ENCODE measurements around the gene GALNT9.
"Not testable (repeated sequence)": the region's sequence is repeated elsewhere in the genome, so short reads cannot be mapped to it uniquely, and the experiment has no call there.

GALNT9 gene

DNA sequence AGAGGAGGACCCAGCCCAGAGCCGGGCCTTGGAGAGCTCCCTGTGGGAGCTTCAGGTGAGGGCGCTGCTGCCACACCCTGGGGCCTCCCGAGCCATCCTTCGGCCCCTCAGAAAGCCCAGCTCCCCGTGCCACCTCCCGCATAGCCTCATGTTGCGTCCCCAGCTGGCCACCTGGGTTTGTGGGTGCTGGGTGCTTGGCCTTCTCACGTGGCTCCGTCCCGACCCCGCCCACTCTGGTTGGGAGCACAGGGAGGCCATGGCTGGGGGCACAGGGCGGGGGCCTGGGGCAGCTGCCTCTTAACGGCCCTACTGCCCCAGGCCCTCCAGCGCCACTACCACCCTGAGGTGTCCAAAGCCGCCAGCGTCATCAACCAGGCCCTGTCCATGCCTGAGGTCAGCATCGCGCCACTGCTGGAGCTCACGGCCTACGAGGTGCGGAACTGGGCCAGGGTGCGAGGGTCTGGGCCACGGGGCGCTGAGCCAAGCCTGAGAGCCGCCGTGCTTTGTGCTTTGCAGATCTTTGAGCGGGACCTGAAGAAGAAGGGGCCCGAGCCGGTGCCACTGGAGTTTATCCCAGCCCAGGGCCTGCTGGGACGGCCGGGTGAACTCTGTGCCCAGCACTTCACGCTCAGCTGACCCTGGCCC is 177.5 kb downstream of the GALNT9 start:
- H3K36me3 ChIP-seq (ENCODE audit: control insufficient read depth, insufficient read depth, low read length), result no peaks in the 10 kb centered on the region

GRCh38 chr12:132151145-132151765 is 178.1 kb downstream of the GALNT9 start:
- Histone ChIP-seq H3K27me3 (ENCODE audit: control insufficient read depth, insufficient read depth, low read length) (no peaks in the 10 kb centered on the region), H3K4me1 (ENCODE audit: control insufficient read depth, insufficient read depth, low read length) (no peaks in the 10 kb centered on the region), H3K36me3 (ENCODE audit: control insufficient read depth, insufficient read depth, low read length) (no peaks in the 10 kb centered on the region), H3K9me3 (ENCODE audit: control insufficient read depth, low read length) (no peaks in the 10 kb centered on the region), H3K9ac (ENCODE audit: low read length) (no peak overlapping the region), H3K4me3 (ENCODE audit: low read length) (no peak overlapping the region)

More for the DNA sequence above, 177.5 kb downstream of the GALNT9 start:
- H3K4me3 ChIP-seq (ENCODE audit: low read length), result no peak overlapping the region
- no peaks in the 10 kb centered on the region for H3K9me3 ChIP-seq (ENCODE audit: control insufficient read depth, low read length)
- H3K27me3 ChIP-seq (ENCODE audit: control insufficient read depth, insufficient read depth, low read length), result no peaks in the 10 kb centered on the region
- H3K4me1 ChIP-seq (ENCODE audit: control insufficient read depth, insufficient read depth, low read length), result no peaks in the 10 kb centered on the region
- H3K9ac ChIP-seq (ENCODE audit: low read length), result no peak overlapping the region

DNA sequence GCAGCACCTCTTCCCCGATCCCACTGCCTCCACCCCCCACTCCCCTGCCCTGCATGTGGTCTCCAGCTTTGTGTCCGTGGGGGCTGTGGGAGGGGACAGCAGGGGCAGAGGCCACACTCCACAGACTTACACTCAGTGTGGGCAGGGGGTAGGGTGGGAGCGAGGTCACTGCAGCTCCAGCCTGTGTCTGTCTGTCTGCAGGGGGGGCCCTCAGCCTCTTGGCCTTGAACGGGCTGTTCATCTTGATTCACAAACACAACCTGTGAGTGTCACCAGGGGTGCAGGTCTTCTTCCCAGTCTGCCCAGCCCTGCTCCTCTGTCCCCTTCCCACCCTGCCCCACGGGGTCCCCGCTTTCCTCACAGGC is 178.6 kb downstream of the GALNT9 start:
- no peak overlapping the region for H3K4me3 ChIP-seq (ENCODE audit: low read length)
- no peak overlapping the region for H3K9ac ChIP-seq (ENCODE audit: low read length)
- no peaks in the 10 kb centered on the region for H3K4me1 ChIP-seq (ENCODE audit: control insufficient read depth, insufficient read depth, low read length)
- H3K9me3 ChIP-seq (ENCODE audit: control insufficient read depth, low read length), result no peaks in the 10 kb centered on the region
- H3K27me3 ChIP-seq (ENCODE audit: control insufficient read depth, insufficient read depth, low read length), result no peaks in the 10 kb centered on the region
- H3K36me3 ChIP-seq (ENCODE audit: control insufficient read depth, insufficient read depth, low read length), result no peaks in the 10 kb centered on the region

DNA sequence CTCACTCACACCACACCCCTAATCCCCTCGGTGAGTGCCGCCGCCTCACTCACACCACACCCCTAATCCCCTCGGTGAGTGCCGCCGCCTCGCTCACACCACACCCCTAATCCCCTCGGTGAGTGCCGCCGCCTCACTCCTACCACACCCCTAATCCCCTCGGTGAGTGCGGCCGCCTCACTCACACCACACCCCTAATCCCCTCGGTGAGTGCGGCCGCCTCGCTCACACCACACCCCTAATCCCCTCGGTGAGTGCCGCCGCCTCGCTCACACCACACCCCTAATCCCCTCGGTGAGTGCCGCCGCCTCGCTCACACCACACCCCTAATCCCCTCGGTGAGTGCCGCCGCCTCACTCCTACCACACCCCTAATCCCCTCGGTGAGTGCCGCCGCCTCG is 179.9 kb downstream of the GALNT9 start:
- not testable (repeated sequence) for H3K36me3 ChIP-seq (ENCODE audit: control insufficient read depth, insufficient read depth, low read length); H3K4me1 ChIP-seq (ENCODE audit: control insufficient read depth, insufficient read depth, low read length)

DNA sequence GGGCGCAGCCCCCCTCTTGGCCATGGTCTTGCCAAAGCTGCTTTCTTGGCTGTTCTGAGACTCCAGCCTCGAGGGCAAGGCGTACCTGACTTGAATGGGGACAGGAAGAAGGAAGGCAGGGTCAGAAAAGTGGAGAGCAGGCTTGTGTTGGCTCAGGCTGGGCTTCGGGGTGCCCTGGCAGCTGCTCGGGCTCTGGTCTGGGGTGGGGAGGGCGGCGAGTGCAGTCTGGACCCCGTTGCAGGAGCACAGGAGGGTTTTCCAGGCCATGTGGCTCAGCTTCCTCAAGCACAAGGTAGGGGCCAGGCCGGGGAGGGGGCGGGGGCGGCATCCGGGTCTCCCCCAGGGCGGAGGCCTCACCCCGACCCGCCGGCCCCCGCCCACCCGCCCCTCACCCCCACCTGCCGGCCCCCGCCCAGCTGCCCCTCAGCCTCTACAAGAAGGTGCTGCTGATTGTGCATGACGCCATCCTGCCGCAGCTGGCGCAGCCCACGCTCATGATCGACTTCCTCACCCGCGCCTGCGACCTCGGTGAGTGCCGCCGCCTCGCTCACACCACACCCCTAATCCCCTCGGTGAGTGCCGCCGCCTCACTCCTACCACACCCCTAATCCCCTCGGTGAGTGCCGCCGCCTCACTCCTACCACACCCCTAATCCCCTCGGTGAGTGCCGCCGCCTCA is 180.9 kb downstream of the GALNT9 start:
- Histone ChIP-seq H3K4me1 (ENCODE audit: control insufficient read depth, insufficient read depth, low read length) (peaks cover 7% of the 10 kb centered on the region), H3K4me3 (ENCODE audit: low read length) (no peak overlapping the region), H3K36me3 (ENCODE audit: control insufficient read depth, insufficient read depth, low read length) (no peaks in the 10 kb centered on the region), H3K9ac (ENCODE audit: low read length) (no peak overlapping the region), H3K27me3 (ENCODE audit: control insufficient read depth, insufficient read depth, low read length) (no peaks in the 10 kb centered on the region), H3K9me3 (ENCODE audit: control insufficient read depth, low read length) (no peaks in the 10 kb centered on the region)

More for the DNA sequence above, 179.9 kb downstream of the GALNT9 start:
- not testable (repeated sequence) for H3K9ac ChIP-seq (ENCODE audit: low read length); H3K4me3 ChIP-seq (ENCODE audit: low read length); H3K27me3 ChIP-seq (ENCODE audit: control insufficient read depth, insufficient read depth, low read length); H3K9me3 ChIP-seq (ENCODE audit: control insufficient read depth, low read length)

- H3K4me3 ChIP-seq (ENCODE audit: low read length), result no peak overlapping the region
- H3K4me1 ChIP-seq (ENCODE audit: control insufficient read depth, insufficient read depth, low read length), result peaks cover 15% of the 10 kb centered on the region
- no peak overlapping the region for H3K9ac ChIP-seq (ENCODE audit: low read length)
- no peaks in the 10 kb centered on the region for H3K27me3 ChIP-seq (ENCODE audit: control insufficient read depth, insufficient read depth, low read length)
- no peaks in the 10 kb centered on the region for H3K36me3 ChIP-seq (ENCODE audit: control insufficient read depth, insufficient read depth, low read length)
- no peaks in the 10 kb centered on the region for H3K9me3 ChIP-seq (ENCODE audit: control insufficient read depth, low read length)
These were observed 181.7 kb downstream of the GALNT9 start for GRCh38 chr12:132147423-132148367.

GRCh38 chr12:132146772-132147422 is 182.5 kb downstream of the GALNT9 start:
- Histone ChIP-seq H3K9ac (ENCODE audit: low read length) (no peak overlapping the region), H3K27me3 (ENCODE audit: control insufficient read depth, insufficient read depth, low read length) (no peaks in the 10 kb centered on the region), H3K36me3 (ENCODE audit: control insufficient read depth, insufficient read depth, low read length) (no peaks in the 10 kb centered on the region), H3K4me1 (ENCODE audit: control insufficient read depth, insufficient read depth, low read length) (peaks cover 18% of the 10 kb centered on the region), H3K9me3 (ENCODE audit: control insufficient read depth, low read length) (no peaks in the 10 kb centered on the region), H3K4me3 (ENCODE audit: low read length) (no peak overlapping the region)
